Measurements from ENCODE around the gene THYN1.
"Not testable (repeated sequence)": the region's sequence is repeated elsewhere in the genome, so short reads cannot be mapped to it uniquely, and the experiment has no call there.

Gene THYN1

DNA sequence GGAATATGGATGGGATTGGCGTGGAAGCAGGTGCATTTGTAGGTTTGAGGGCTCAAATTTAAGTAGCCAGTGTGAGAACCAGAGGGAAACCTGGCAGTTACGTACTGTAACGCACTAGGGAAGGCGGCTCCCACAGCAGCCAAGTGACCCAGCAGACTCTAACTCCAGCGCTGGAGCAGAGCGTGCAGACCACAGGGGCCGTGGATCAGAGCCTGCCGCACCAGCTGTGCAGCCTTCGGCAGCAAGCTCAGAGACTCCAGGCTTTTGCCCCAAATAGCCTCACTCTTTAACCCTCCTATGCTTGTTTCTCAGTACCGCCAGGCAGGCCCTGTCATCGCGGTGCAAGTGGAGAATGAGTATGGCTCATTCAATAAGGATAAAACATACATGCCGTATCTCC lies 35.3 kb upstream of the THYN1 start:
- Histone ChIP-seq H3K79me2 (ENCODE audit: low read length) (no peaks in the 10 kb centered on the region), H3K4me2 (ENCODE audit: low read length) (no peak overlapping the region), H3K27me3 (ENCODE audit: low read depth, low read length) (no peaks in the 10 kb centered on the region), H3K36me3 (replicated peaks; ENCODE audit: low read depth, low read length) (no peaks in the 10 kb centered on the region), H3K4me3 (ENCODE audit: low read length) (no peak overlapping the region), H3K9ac (ENCODE audit: low read length) (no peak overlapping the region), H2AFZ (ENCODE audit: low read depth, low read length) (no peak overlapping the region), H3K27ac (ENCODE audit: low read length) (no peak overlapping the region), H3K9me3 (ENCODE audit: insufficient read depth, low read length) (no peaks in the 10 kb centered on the region), H3K4me1 (ENCODE audit: low read length) (no peaks in the 10 kb centered on the region), H4K20me1 (ENCODE audit: insufficient read depth, low read length) (no peaks in the 10 kb centered on the region)
- no peak for TF ChIP-seq EZH2phosphoT487 (IDR thresholded peaks at IDR 0.05; ENCODE audit: low read depth)
- TF ChIP-seq, protein P1, sequence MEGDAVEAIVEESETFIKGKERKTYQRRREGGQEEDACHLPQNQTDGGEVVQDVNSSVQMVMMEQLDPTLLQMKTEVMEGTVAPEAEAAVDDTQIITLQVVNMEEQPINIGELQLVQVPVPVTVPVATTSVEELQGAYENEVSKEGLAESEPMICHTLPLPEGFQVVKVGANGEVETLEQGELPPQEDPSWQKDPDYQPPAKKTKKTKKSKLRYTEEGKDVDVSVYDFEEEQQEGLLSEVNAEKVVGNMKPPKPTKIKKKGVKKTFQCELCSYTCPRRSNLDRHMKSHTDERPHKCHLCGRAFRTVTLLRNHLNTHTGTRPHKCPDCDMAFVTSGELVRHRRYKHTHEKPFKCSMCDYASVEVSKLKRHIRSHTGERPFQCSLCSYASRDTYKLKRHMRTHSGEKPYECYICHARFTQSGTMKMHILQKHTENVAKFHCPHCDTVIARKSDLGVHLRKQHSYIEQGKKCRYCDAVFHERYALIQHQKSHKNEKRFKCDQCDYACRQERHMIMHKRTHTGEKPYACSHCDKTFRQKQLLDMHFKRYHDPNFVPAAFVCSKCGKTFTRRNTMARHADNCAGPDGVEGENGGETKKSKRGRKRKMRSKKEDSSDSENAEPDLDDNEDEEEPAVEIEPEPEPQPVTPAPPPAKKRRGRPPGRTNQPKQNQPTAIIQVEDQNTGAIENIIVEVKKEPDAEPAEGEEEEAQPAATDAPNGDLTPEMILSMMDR (IDR thresholded peaks at IDR 0.05; ENCODE audit: low read depth, low read length), result no peak

- H3K36me3 ChIP-seq (replicated peaks; ENCODE audit: low read depth, low read length), result no peaks in the 10 kb centered on the region
- H2AFZ ChIP-seq (ENCODE audit: low read depth, low read length), result no peak overlapping the region
- no peak overlapping the region for H3K4me3 ChIP-seq (ENCODE audit: low read length)
- H3K4me1 ChIP-seq (ENCODE audit: low read length), result no peaks in the 10 kb centered on the region
- H3K27ac ChIP-seq (ENCODE audit: low read length), result no peak overlapping the region
- H3K9ac ChIP-seq (ENCODE audit: low read length), result no peak overlapping the region
- H3K4me2 ChIP-seq (ENCODE audit: low read length), result no peak overlapping the region
- TF ChIP-seq, protein P1 (IDR thresholded peaks at IDR 0.05; ENCODE audit: low read depth, low read length), result no peak
- TF ChIP-seq EZH2phosphoT487 (IDR thresholded peaks at IDR 0.05; ENCODE audit: low read depth), result no peak
- H4K20me1 ChIP-seq (ENCODE audit: insufficient read depth, low read length), result no peaks in the 10 kb centered on the region
- H3K9me3 ChIP-seq (ENCODE audit: insufficient read depth, low read length), result no peaks in the 10 kb centered on the region
- H3K79me2 ChIP-seq (ENCODE audit: low read length), result no peaks in the 10 kb centered on the region
- no peaks in the 10 kb centered on the region for H3K27me3 ChIP-seq (ENCODE audit: low read depth, low read length)
These were observed 34.4 kb upstream of the THYN1 start for GRCh38 chr11:134287561-134287960.

- not testable (repeated sequence) for H3K27me3 ChIP-seq (ENCODE audit: low read depth, low read length); H3K4me1 ChIP-seq (ENCODE audit: low read length); H3K27ac ChIP-seq (ENCODE audit: low read length)
These were observed 31.2 kb upstream of the THYN1 start for GRCh38 chr11:134284349-134284748.

DNA sequence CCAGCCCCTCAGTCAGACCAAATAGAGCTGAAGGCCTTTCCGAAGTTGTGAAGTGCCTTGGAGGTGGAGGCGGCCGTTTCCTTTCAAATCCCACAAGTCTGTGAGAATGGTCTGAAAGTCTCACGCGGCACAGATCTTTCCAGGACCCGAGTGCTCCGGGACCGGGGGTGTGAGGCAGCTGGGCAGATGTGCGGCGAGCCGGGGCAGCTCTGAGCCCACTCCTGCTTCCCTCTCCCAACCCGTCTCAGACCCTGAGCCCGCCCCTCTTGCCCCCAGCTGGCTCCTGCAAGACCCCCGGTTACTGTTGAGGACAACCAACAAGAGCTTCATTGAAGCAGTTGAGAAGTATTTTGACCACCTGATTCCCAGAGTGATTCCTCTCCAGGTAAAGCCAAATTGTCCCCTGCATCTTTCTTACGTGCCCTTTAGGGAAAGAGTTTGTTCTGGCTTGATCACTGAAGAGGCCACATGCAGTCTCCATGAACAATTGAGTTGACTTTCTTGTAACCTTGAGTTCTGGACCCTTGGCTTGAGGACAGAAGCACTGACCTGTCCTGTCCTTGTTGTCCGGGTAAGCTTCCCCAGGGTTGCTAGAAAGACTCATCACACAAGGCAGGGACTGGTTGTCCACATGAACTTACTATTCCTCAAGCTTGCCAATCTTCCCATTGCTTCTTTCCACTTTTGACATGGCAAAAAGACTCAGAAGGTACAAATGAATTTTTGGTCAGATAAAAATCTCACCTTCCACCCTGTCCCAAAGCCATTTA lies 30.5 kb upstream of the THYN1 start:
- TF ChIP-seq EZH2phosphoT487 (IDR thresholded peaks at IDR 0.05; ENCODE audit: low read depth), result no peak
- TF ChIP-seq, protein P1 (IDR thresholded peaks at IDR 0.05; ENCODE audit: low read depth, low read length), result no peak
- Histone ChIP-seq H3K27me3 (ENCODE audit: low read depth, low read length) (0 out of 2 replicates have a peak, but pooled peaks cover 2% of the 10 kb centered on the region), H3K27ac (ENCODE audit: low read length) (no peak overlapping the region), H3K36me3 (replicated peaks; ENCODE audit: low read depth, low read length) (no peaks in the 10 kb centered on the region), H2AFZ (ENCODE audit: low read depth, low read length) (no peak overlapping the region), H3K4me1 (ENCODE audit: low read length) (no peaks in the 10 kb centered on the region), H4K20me1 (ENCODE audit: insufficient read depth, low read length) (no peaks in the 10 kb centered on the region), H3K4me2 (ENCODE audit: low read length) (no peak overlapping the region), H3K9me3 (ENCODE audit: insufficient read depth, low read length) (no peaks in the 10 kb centered on the region), H3K79me2 (ENCODE audit: low read length) (no peaks in the 10 kb centered on the region), H3K9ac (ENCODE audit: low read length) (no peak overlapping the region), H3K4me3 (ENCODE audit: low read length) (no peak overlapping the region)

More at GRCh38 chr11:134284349-134284748, 31.2 kb upstream of the THYN1 start:
- not testable (repeated sequence) for H2AFZ ChIP-seq (ENCODE audit: low read depth, low read length); H3K36me3 ChIP-seq (replicated peaks; ENCODE audit: low read depth, low read length); H3K9me3 ChIP-seq (ENCODE audit: insufficient read depth, low read length); H4K20me1 ChIP-seq (ENCODE audit: insufficient read depth, low read length); H3K4me2 ChIP-seq (ENCODE audit: low read length); H3K9ac ChIP-seq (ENCODE audit: low read length); H3K79me2 ChIP-seq (ENCODE audit: low read length); H3K4me3 ChIP-seq (ENCODE audit: low read length)
